HCT116 (cell line): ENCODE measurements around the gene SSC4D. TPM values are rescaled to one million over a fixed set of nuclear protein-coding genes. Genes with fewer than 3 reads are reported as not detected.

Experiments
- ATAC-seq: fragments of 200-7000 bp; cut with Tn5 transposase; 2 replicates; pipeline ENCODE4 v1.9.1; 2020; ENCODE audit warnings: mild to moderate bottlenecking, moderate library complexity
- BruUV-seq: library from RNA; stranded (reverse); fragments of 400-500 nt; replicated peaks from 2 replicates; lab custom pipeline; 2021; lab: Mats Ljungman, UMichigan
- CTCF ChIA-PET: fragments of 300-600 bp; sonication (Branson Sonifier 250); formaldehyde crosslinking; loops from one replicate; lab custom pipeline; 2021; ENCODE audit warnings: antibody characterized with exemption; lab: Charles Lee
- POLR2A ChIA-PET: fragments of 300-600, 350-600 bp; sonication (Branson Sonifier 250); formaldehyde crosslinking; loops from one replicate; lab custom pipeline; 2021; ENCODE audit warnings: antibody characterized with exemption; lab: Charles Lee
- RAD21 ChIA-PET, 2 experiments: fragments of 300-600 bp; sonication (Branson Sonifier 250); formaldehyde crosslinking; loops; one replicate each; lab custom pipeline; 2023; ENCODE audit warnings: low total read pairs in 2 of 2; ENCODE audit not compliant: uncharacterized antibody in 2 of 2, unreplicated experiment in 2 of 2, low non-redundant PET in 1 of 2; lab: Charles Lee
- DNase-seq: peaks from one replicate; pipeline ENCODE4 v3.0.0-alpha.2; 2010; ENCODE audit warnings: low read depth, low spot score
- H2AFZ ChIP-seq: fragments of 200-600 bp; shearing (Covaris generic), sonication (generic); 2 replicates; pipeline ENCODE4 v1.6.1; 2017; ENCODE audit warnings: low read depth, mixed run types, mixed read lengths, antibody characterized with exemption, low read length; ENCODE audit not compliant: poor library complexity, severe bottlenecking
- H3K27ac ChIP-seq: 2 replicates; pipeline ENCODE4 v1.5.1; 2012; ENCODE audit warnings: low read depth, low read length
- H3K27me3 ChIP-seq: fragments of 200-600 bp; sonication (generic); 2 replicates; pipeline ENCODE4 v1.6.1; 2016; ENCODE audit warnings: mixed run types, low read length, mixed read lengths; ENCODE audit not compliant: insufficient read depth
- H3K36me3 ChIP-seq, 2 experiments: fragments of 200-500 bp in 1 of 2; fragments of 200-600 bp in 1 of 2; sonication (Bioruptor generic) in 1 of 2; sonication (generic) in 1 of 2; 2 replicates each; pipeline versions ENCODE4 v1.5.1 to v1.6.1; 2014 to 2016; ENCODE audit warnings: low read length in 2 of 2, inconsistent platforms in 1 of 2, mixed read lengths in 1 of 2, mixed run types in 1 of 2; ENCODE audit not compliant: insufficient read depth in 2 of 2, control insufficient read depth in 1 of 2
- H3K4me1 ChIP-seq, 2 experiments: fragments of 200-600 bp in 1 of 2; sonication (generic) in 1 of 2; 2 replicates each; pipeline versions ENCODE4 v1.5.1 to v1.6.1; 2012 to 2017; ENCODE audit warnings: low read length in 2 of 2, inconsistent platforms in 1 of 2, mild to moderate bottlenecking in 1 of 2, mixed read lengths in 1 of 2, mixed run types in 1 of 2, moderate library complexity in 1 of 2; ENCODE audit not compliant: insufficient read depth in 2 of 2, control insufficient read depth in 1 of 2
- H3K4me2 ChIP-seq: fragments of 200-600 bp; sonication (generic); 2 replicates; pipeline ENCODE4 v1.6.1; 2017; ENCODE audit warnings: mixed run types, low read length, mixed read lengths
- H3K4me3 ChIP-seq, 2 experiments: fragments of 200-600 bp in 1 of 2; sonication (generic) in 1 of 2; replicated peaks in 1 of 2; 2 replicates each; pipeline ENCODE4 v1.5.1; 2011 to 2016; ENCODE audit warnings: low read length in 2 of 2, control low read depth in 1 of 2, low read depth in 1 of 2, mild to moderate bottlenecking in 1 of 2, mixed read lengths in 1 of 2, mixed run types in 1 of 2
- H3K79me2 ChIP-seq: fragments of 200-600 bp; sonication (generic); 2 replicates; pipeline ENCODE4 v1.6.1; 2017; ENCODE audit warnings: mild to moderate bottlenecking, mixed run types, low read length, moderate library complexity, mixed read lengths; ENCODE audit not compliant: insufficient read depth
- H3K9ac ChIP-seq: fragments of 200-600 bp; sonication (generic); 2 replicates; pipeline ENCODE4 v1.6.1; 2016; ENCODE audit warnings: low read length, mixed read lengths
- H3K9me2 ChIP-seq: fragments of 200-600 bp; sonication (generic), shearing (Covaris generic); 2 replicates; pipeline ENCODE4 v1.6.1; 2017; ENCODE audit warnings: mixed run types, mild to moderate bottlenecking, moderate library complexity; ENCODE audit not compliant: insufficient read depth
- H3K9me3 ChIP-seq, 2 experiments: fragments of 200-500 bp in 1 of 2; fragments of 200-600 bp in 1 of 2; sonication (Bioruptor generic) in 1 of 2; sonication (generic) in 1 of 2; 2 replicates each; pipeline ENCODE4 v1.6.1; 2014 to 2017; ENCODE audit warnings: low read length in 2 of 2, mixed read lengths in 2 of 2, inconsistent platforms in 1 of 2, low read depth in 1 of 2, mild to moderate bottlenecking in 1 of 2, mixed run types in 1 of 2, moderate library complexity in 1 of 2; ENCODE audit not compliant: control insufficient read depth in 1 of 2, insufficient read depth in 1 of 2
- H4K20me1 ChIP-seq: fragments of 200-600 bp; sonication (generic), shearing (Covaris generic); 2 replicates; pipeline ENCODE4 v1.6.1; 2017; ENCODE audit warnings: mixed run types, mild to moderate bottlenecking, moderate library complexity; ENCODE audit not compliant: insufficient read depth
- ELF1 ChIP-seq: IDR thresholded peaks from 2 replicates; pipeline ENCODE4 v1.6.1; 2012; ENCODE audit warnings: low read depth, borderline replicate concordance
- EZH2 ChIP-seq: fragments of 200-600 bp; sonication (generic); IDR thresholded peaks from 2 replicates; pipeline ENCODE4 v1.6.1; 2017; ENCODE audit warnings: antibody characterized with exemption, mixed run types
- POLR2AphosphoS5 ChIP-seq: IDR thresholded peaks from 2 replicates; pipeline ENCODE4 v1.6.1; 2011; ENCODE audit warnings: mild to moderate bottlenecking, low read depth, low read length, moderate library complexity
- REST ChIP-seq: IDR thresholded peaks from 2 replicates; pipeline ENCODE4 v1.6.1; 2012; ENCODE audit warnings: low read depth
- SIN3A ChIP-seq: IDR thresholded peaks from 2 replicates; pipeline ENCODE4 v1.6.1; 2012; ENCODE audit warnings: low read depth
- SRF ChIP-seq: IDR thresholded peaks from 2 replicates; pipeline ENCODE4 v1.6.1; 2012; ENCODE audit warnings: low read depth
- TCF7L2 ChIP-seq: IDR thresholded peaks from 2 replicates; pipeline ENCODE4 v1.7.0; 2011; ENCODE audit warnings: borderline replicate concordance, inconsistent platforms; ENCODE audit not compliant: insufficient read depth, insufficient read length; ENCODE audit errors: extremely low read depth
- ZFX ChIP-seq: fragments of 450-650 bp; IDR thresholded peaks from 2 replicates; pipeline ENCODE4 v1.6.1; 2017
- intact Hi-C: fragments of 100-400 bp; cut with micrococcal nuclease; formaldehyde crosslinking; loops from 2 replicates; pipeline ENCODE4 v1.10.0; 2022
- total RNA-seq: library from RNA; stranded (reverse); gene quantifications from one replicate; pipeline ENCODE4 v1.2.1, GENCODE V29; 2021; ENCODE audit not compliant: unreplicated experiment
- TF ChIP-seq, protein P1 (sequence below), 3 experiments: fragments of 200-600 bp in 1 of 3; sonication (generic) in 1 of 3; IDR thresholded peaks in 2 of 3; conservative IDR thresholded peaks in 1 of 3; 2 replicates each; pipeline ENCODE4 v1.5.1; 2012 to 2017; ENCODE audit warnings: low read depth in 2 of 3, low read length in 2 of 3, antibody characterized with exemption in 1 of 3, borderline replicate concordance in 1 of 3, control low read depth in 1 of 3, mild to moderate bottlenecking in 1 of 3, mixed read lengths in 1 of 3, mixed run types in 1 of 3, moderate library complexity in 1 of 3; ENCODE audit not compliant: insufficient read depth in 1 of 3

SSC4D gene
- total RNA-seq, 1 experiment from 2014 or later: 1.1 TPM

DNA sequence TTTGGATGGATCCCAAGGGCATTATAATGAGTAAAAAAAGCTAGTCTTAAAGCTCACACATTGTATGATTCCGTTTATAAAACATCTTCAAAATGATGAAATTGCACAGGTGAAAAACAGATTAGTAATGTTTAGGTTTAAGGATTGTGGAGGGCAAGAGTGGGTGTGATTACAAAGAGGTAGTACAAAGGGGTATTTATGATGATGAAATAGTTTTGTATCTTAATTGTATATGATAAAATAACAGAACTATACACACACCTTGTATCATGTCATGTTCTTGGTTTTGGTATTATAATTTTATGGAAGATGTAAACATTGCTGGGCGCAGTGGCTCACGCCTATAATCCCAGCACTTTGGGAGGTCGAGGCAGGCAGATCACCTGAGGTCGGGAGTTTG lies 2.8 kb upstream of the SSC4D start:
- DNase-seq (no peak), ATAC-seq (no peak)
- CTCF ChIA-PET: no interaction called here
- Histone ChIP-seq H3K27me3 (no peaks in the 10 kb centered on the region), H3K27ac (no peak overlapping the region), H4K20me1 (no peaks in the 10 kb centered on the region), H3K79me2 (no peaks in the 10 kb centered on the region), H3K9me2 (no peaks in the 10 kb centered on the region), H2AFZ (no peak overlapping the region), H3K36me3 (no peaks in the 10 kb centered on the region), H3K9ac (no peak overlapping the region), H3K9me3 (no peaks in the 10 kb centered on the region), H3K4me1 (peaks cover 10 to 15% of the 10 kb centered on the region in 2 experiments), H3K4me3 (no peak overlapping the region), H3K4me2 (no peak overlapping the region)
- POLR2A ChIA-PET: no interaction called here
- no TSS peak for BruUV-seq
- intact Hi-C loops: no loop called here
- TF ChIP-seq SRF (no peak), ZFX (no peak), SIN3A (no peak), POLR2AphosphoS5 (no peak), TCF7L2 (no peak), EZH2 (no peak), REST (no peak), ELF1 (no peak)
- TF ChIP-seq, protein P1, sequence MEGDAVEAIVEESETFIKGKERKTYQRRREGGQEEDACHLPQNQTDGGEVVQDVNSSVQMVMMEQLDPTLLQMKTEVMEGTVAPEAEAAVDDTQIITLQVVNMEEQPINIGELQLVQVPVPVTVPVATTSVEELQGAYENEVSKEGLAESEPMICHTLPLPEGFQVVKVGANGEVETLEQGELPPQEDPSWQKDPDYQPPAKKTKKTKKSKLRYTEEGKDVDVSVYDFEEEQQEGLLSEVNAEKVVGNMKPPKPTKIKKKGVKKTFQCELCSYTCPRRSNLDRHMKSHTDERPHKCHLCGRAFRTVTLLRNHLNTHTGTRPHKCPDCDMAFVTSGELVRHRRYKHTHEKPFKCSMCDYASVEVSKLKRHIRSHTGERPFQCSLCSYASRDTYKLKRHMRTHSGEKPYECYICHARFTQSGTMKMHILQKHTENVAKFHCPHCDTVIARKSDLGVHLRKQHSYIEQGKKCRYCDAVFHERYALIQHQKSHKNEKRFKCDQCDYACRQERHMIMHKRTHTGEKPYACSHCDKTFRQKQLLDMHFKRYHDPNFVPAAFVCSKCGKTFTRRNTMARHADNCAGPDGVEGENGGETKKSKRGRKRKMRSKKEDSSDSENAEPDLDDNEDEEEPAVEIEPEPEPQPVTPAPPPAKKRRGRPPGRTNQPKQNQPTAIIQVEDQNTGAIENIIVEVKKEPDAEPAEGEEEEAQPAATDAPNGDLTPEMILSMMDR (IDR thresholded peaks at IDR 0.05 in 2 of 3, conservative IDR thresholded peaks at IDR 0.05 in 1 of 3; ENCODE audit: borderline replicate concordance in 1 of 3, insufficient read depth in 1 of 3, low read depth in 2 of 3, low read length in 2 of 3): no peak
- RAD21 ChIA-PET: interaction anchor here in 1 of 2 experiments (0.6 kb wide), 1 partner anchor 121 kb away, joined by 3 read pairs; no protein-coding TSS in a partner anchor
